H9 (cell line): Measurements from ENCODE around the gene FAM3D. TPM values are rescaled to one million over a fixed set of nuclear protein-coding genes. Genes with fewer than 3 reads are reported as not detected.

Experiments
- DNase-seq: peaks from one replicate; pipeline ENCODE4 v3.0.0-alpha.2; 2017
- H2AFZ ChIP-seq: one replicate; pipeline ENCODE4 v1.6.1; 2013; ENCODE audit warnings: mild to moderate bottlenecking, low read length, control low read depth, moderate library complexity
- H2AK5ac ChIP-seq: 2 replicates; pipeline ENCODE4 v1.6.1; 2013; ENCODE audit warnings: low read length, control low read depth, mixed read lengths; ENCODE audit not compliant: insufficient read length
- H2BK120ac ChIP-seq: one replicate; pipeline ENCODE4 v1.6.1; 2013; ENCODE audit warnings: low read depth, mild to moderate bottlenecking, low read length, control low read depth, inconsistent platforms; ENCODE audit not compliant: poor library complexity, severe bottlenecking
- H2BK12ac ChIP-seq: 2 replicates; pipeline ENCODE4 v1.6.1; 2013; ENCODE audit warnings: low read length, control low read depth, mixed read lengths, low read depth; ENCODE audit not compliant: insufficient read length
- H2BK15ac ChIP-seq: 2 replicates; pipeline ENCODE4 v1.6.1; 2013; ENCODE audit warnings: low read depth, low read length, control low read depth
- H2BK20ac ChIP-seq: one replicate; pipeline ENCODE4 v1.6.1; 2013; ENCODE audit warnings: low read depth, mild to moderate bottlenecking, low read length, control low read depth, inconsistent platforms; ENCODE audit not compliant: poor library complexity, severe bottlenecking
- H2BK5ac ChIP-seq: 2 replicates; pipeline ENCODE4 v1.6.1; 2013; ENCODE audit warnings: low read length, control low read depth, mixed read lengths; ENCODE audit not compliant: insufficient read length
- H3K14ac ChIP-seq: 2 replicates; pipeline ENCODE4 v1.6.1; 2013; ENCODE audit warnings: low read length, control low read depth; ENCODE audit not compliant: insufficient read depth
- H3K18ac ChIP-seq: 2 replicates; pipeline ENCODE4 v1.6.1; 2013; ENCODE audit warnings: low read depth, mild to moderate bottlenecking, mixed read lengths, low read length, control low read depth; ENCODE audit not compliant: insufficient read length
- H3K23ac ChIP-seq: 2 replicates; pipeline ENCODE4 v1.6.1; 2013; ENCODE audit warnings: low read length, control low read depth, mixed read lengths, low read depth; ENCODE audit not compliant: insufficient read length
- H3K23me2 ChIP-seq: 2 replicates; pipeline ENCODE4 v1.6.1; 2013; ENCODE audit warnings: low read depth, mild to moderate bottlenecking, mixed read lengths, low read length, control low read depth; ENCODE audit not compliant: insufficient read length, poor library complexity, severe bottlenecking
- H3K27ac ChIP-seq: 2 replicates; pipeline ENCODE4 v1.5.1; 2013; ENCODE audit warnings: low read length, control low read depth, mixed read lengths, low read depth; ENCODE audit not compliant: insufficient read length
- H3K27me3 ChIP-seq: 2 replicates; pipeline ENCODE4 v1.6.1; 2013; ENCODE audit warnings: low read length, control low read depth, inconsistent platforms; ENCODE audit not compliant: insufficient read depth
- H3K4ac ChIP-seq: 2 replicates; pipeline ENCODE4 v1.6.1; 2013; ENCODE audit warnings: low read depth, mild to moderate bottlenecking, control low read depth, inconsistent platforms, low read length, moderate library complexity
- H3K4me1 ChIP-seq: 2 replicates; pipeline ENCODE4 v1.6.1; 2013; ENCODE audit warnings: low read length, control low read depth, inconsistent platforms; ENCODE audit not compliant: insufficient read depth
- H3K4me2 ChIP-seq: 2 replicates; pipeline ENCODE4 v1.6.1; 2013; ENCODE audit warnings: low read length, control low read depth, mixed read lengths; ENCODE audit not compliant: insufficient read length, insufficient read depth
- H3K56ac ChIP-seq: 2 replicates; pipeline ENCODE4 v1.6.1; 2013; ENCODE audit warnings: low read depth, mild to moderate bottlenecking, mixed read lengths, low read length, control low read depth; ENCODE audit not compliant: insufficient read length
- H3K79me1 ChIP-seq: 2 replicates; pipeline ENCODE4 v1.6.1; 2013; ENCODE audit warnings: low read depth, mild to moderate bottlenecking, moderate library complexity, low read length, control low read depth, inconsistent platforms; ENCODE audit not compliant: insufficient read depth, poor library complexity, severe bottlenecking
- H3K79me2 ChIP-seq: 2 replicates; pipeline ENCODE4 v1.6.1; 2013; ENCODE audit warnings: low read length, control low read depth, inconsistent platforms; ENCODE audit not compliant: insufficient read depth
- H3K9ac ChIP-seq: 2 replicates; pipeline ENCODE4 v1.6.1; 2013; ENCODE audit warnings: low read length, control low read depth, mixed read lengths; ENCODE audit not compliant: insufficient read length; ENCODE audit errors: extremely low read depth
- H3K9me3 ChIP-seq: one replicate; pipeline ENCODE4 v1.6.1; 2013; ENCODE audit warnings: low read depth, low read length, inconsistent platforms; ENCODE audit not compliant: control insufficient read depth
- H3T11ph ChIP-seq: one replicate; pipeline ENCODE4 v1.6.1; 2013; ENCODE audit warnings: mild to moderate bottlenecking, low read length, control low read depth, inconsistent platforms
- H4K20me1 ChIP-seq: one replicate; pipeline ENCODE4 v1.6.1; 2013; ENCODE audit not compliant: control insufficient read depth, insufficient read length, insufficient read depth
- H4K5ac ChIP-seq: 2 replicates; pipeline ENCODE4 v1.6.1; 2013; ENCODE audit warnings: low read depth, mild to moderate bottlenecking, mixed read lengths, low read length, control low read depth; ENCODE audit not compliant: insufficient read length
- H4K8ac ChIP-seq: replicated peaks from 2 replicates; pipeline ENCODE4 v1.6.1; 2013; ENCODE audit warnings: low read length, control low read depth, mixed read lengths, low read depth; ENCODE audit not compliant: insufficient read length
- H4K91ac ChIP-seq: 2 replicates; pipeline ENCODE4 v1.6.1; 2013; ENCODE audit warnings: low read depth, mild to moderate bottlenecking, moderate library complexity, mixed read lengths, low read length, control low read depth; ENCODE audit not compliant: insufficient read length
- H3K27ac Mint-ChIP-seq, 3 experiments: 2 replicates in 2 of 3; 3 replicates in 1 of 3; pipeline ENCODE4 v1.8.0; 2020 to 2021; ENCODE audit warnings: mixed read lengths in 3 of 3, mild to moderate bottlenecking in 1 of 3, moderate library complexity in 1 of 3
- H3K27me3 Mint-ChIP-seq: 2 replicates; pipeline ENCODE4 v1.8.0; 2021; ENCODE audit warnings: low read depth, mild to moderate bottlenecking, moderate library complexity, mixed read lengths
- H3K36me3 Mint-ChIP-seq, 3 experiments: 2 replicates in 2 of 3; 3 replicates in 1 of 3; pipeline ENCODE4 v1.8.0; 2020 to 2021; ENCODE audit warnings: low read depth in 3 of 3, mixed read lengths in 3 of 3; ENCODE audit not compliant: insufficient read depth in 1 of 3
- H3K4me1 Mint-ChIP-seq, 2 experiments: 2 replicates each; pipeline ENCODE4 v1.8.0; 2020; ENCODE audit warnings: mixed read lengths in 2 of 2
- H3K4me3 Mint-ChIP-seq, 2 experiments: 2 replicates in 1 of 2; 3 replicates in 1 of 2; pipeline ENCODE4 v1.8.0; 2020 to 2021; ENCODE audit warnings: mild to moderate bottlenecking in 2 of 2, mixed read lengths in 2 of 2, moderate library complexity in 1 of 2
- H3K9me3 Mint-ChIP-seq, 2 experiments: 2 replicates in 1 of 2; 3 replicates in 1 of 2; pipeline ENCODE4 v1.8.0; 2020; ENCODE audit warnings: mild to moderate bottlenecking in 2 of 2, mixed read lengths in 2 of 2, moderate library complexity in 1 of 2
- WGBS: extraction: QIAGEN DNeasy Blood & Tissue Kit; methylation state at CpG from one replicate; pipeline ENCODE4 v1.1.7; 2013; ENCODE audit warnings: missing lambda C conversion rate, low lambda C conversion rate, mixed read lengths; ENCODE audit not compliant: insufficient read length; ENCODE audit errors: extremely low coverage; 5-methylcytosine and 5-hydroxymethylcytosine counted together
- total RNA-seq: library from RNA; stranded (reverse); gene quantifications from 2 replicates; pipeline ENCODE4 v1.2.1, GENCODE V29; 2021
- TF ChIP-seq, protein P1 (sequence below): fragments of 200-600 bp; sonication (generic); conservative IDR thresholded peaks from 3 replicates; pipeline ENCODE4 v1.8.0; 2021; ENCODE audit warnings: antibody characterized with exemption, mild to moderate bottlenecking

The FAM3D gene
- total RNA-seq, 1 experiment from 2014 or later: not detected

DNA sequence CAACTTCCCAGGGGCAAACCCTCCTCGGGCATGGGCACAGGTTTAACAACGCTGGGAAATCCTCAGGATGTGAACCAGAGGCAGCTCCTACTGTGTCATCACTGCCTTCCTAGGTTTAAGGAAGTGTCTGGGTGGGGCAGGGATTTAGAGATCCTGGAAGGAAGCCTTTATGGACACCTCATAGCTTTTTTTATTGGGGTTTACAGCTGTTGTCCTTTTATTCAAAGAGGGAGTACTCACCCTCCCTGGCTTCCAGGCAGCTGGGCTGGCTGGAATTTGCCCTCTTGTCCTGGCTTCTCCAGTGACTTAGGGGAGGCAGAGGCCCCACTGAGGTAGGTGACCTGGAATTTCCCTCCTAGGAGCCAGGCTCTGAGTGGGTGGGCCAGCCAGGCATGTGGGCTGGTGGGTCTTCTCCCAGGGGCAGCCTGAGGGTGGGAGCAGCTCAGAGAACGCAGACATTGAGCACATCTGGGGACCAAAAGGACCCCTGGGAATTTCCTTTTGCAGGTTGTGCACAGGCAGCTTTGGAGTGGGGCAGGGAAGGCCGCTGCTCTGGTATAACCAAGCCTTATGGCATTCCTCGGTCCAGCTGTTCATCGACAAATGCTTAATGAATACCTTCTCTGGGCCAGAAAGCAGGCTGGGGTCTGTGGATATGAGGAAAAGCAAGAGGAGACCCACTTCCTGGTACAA is 13.5 kb upstream of the FAM3D start:
- no peak overlapping the region for H3K56ac ChIP-seq
- H2BK120ac ChIP-seq: no peak overlapping the region
- Mint-ChIP-seq H3K9me3 (peaks cover 8 to 16% of the 10 kb centered on the region in 2 experiments), H3K27me3 (peaks cover 14% of the 10 kb centered on the region), H3K36me3 (peaks cover 1 to 9% (median 5%) of the 10 kb centered on the region in 3 experiments; a peak in 5 of 7 replicates), H3K4me3 (no peak overlapping the region), H3K4me1 (peaks cover 2 to 4% of the 10 kb centered on the region in 2 experiments; a peak in 2 of 4 replicates), H3K27ac (no peak overlapping the region)
- no peaks in the 10 kb centered on the region for H3K79me2 ChIP-seq
- H3K23me2 ChIP-seq: no peaks in the 10 kb centered on the region
- H2BK15ac ChIP-seq: no peak overlapping the region
- TF ChIP-seq, protein P1, sequence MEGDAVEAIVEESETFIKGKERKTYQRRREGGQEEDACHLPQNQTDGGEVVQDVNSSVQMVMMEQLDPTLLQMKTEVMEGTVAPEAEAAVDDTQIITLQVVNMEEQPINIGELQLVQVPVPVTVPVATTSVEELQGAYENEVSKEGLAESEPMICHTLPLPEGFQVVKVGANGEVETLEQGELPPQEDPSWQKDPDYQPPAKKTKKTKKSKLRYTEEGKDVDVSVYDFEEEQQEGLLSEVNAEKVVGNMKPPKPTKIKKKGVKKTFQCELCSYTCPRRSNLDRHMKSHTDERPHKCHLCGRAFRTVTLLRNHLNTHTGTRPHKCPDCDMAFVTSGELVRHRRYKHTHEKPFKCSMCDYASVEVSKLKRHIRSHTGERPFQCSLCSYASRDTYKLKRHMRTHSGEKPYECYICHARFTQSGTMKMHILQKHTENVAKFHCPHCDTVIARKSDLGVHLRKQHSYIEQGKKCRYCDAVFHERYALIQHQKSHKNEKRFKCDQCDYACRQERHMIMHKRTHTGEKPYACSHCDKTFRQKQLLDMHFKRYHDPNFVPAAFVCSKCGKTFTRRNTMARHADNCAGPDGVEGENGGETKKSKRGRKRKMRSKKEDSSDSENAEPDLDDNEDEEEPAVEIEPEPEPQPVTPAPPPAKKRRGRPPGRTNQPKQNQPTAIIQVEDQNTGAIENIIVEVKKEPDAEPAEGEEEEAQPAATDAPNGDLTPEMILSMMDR: no peak
- no peak overlapping the region for H2AFZ ChIP-seq
- no peak overlapping the region for H2BK20ac ChIP-seq
- no peak overlapping the region for H4K5ac ChIP-seq
- no peaks in the 10 kb centered on the region for H3K79me1 ChIP-seq
- no peak overlapping the region for H3K14ac ChIP-seq
- H3K4ac ChIP-seq: no peak overlapping the region
- H2AK5ac ChIP-seq: no peak overlapping the region
- no peak overlapping the region for H3K27ac ChIP-seq
- no peak overlapping the region for H4K8ac ChIP-seq
- DNase-seq: no peak
- H3K23ac ChIP-seq: no peak overlapping the region
- H3T11ph ChIP-seq: no peak overlapping the region
- no peaks in the 10 kb centered on the region for H3K9me3 ChIP-seq
- no peaks in the 10 kb centered on the region for H3K27me3 ChIP-seq
- no peak overlapping the region for H3K9ac ChIP-seq
- no peak overlapping the region for H3K18ac ChIP-seq
- WGBS: no CpG with 5 or more reads among the region's 6 CpGs
- no peak overlapping the region for H2BK5ac ChIP-seq
- H3K4me1 ChIP-seq: no peaks in the 10 kb centered on the region
- H2BK12ac ChIP-seq: no peak overlapping the region
- no peaks in the 10 kb centered on the region for H4K20me1 ChIP-seq
- H4K91ac ChIP-seq: no peak overlapping the region
- H3K4me2 ChIP-seq: no peak overlapping the region
